Kidney (tissue), 14 donors: ENCODE results near the gene TMEM191C. TPM values are rescaled to one million over a fixed set of nuclear protein-coding genes. Genes with fewer than 3 reads are reported as not detected.
A peak's percentile ranks its signal among the peaks of the same experiment; 100 is the strongest.

Experiments
- DNase-seq, 5 donors: peaks; one replicate each; pipeline ENCODE4 v3.0.0-alpha.2; 2013 to 2020
- FAIRE-seq: peaks from 2 replicates; lab custom pipeline; 2012; peaks lifted over from hg19 to GRCh38; lab: Jason Lieb, UNC
- H3K27ac ChIP-seq, 2 donors: one replicate each; pipeline ENCODE4 v1.7.0; 2013; ENCODE audit warnings: low read depth in 2 of 2, low read length in 2 of 2, inconsistent platforms in 1 of 2
- H3K27me3 ChIP-seq: one replicate; pipeline ENCODE4 v1.7.1; 2013; ENCODE audit warnings: low read length, inconsistent platforms; ENCODE audit not compliant: control insufficient read depth, insufficient read depth
- H3K36me3 ChIP-seq, 3 donors: one replicate each; pipeline versions ENCODE4 v1.7.0 to v1.7.1; 2013; ENCODE audit warnings: low read length in 3 of 3, control low read depth in 1 of 3, inconsistent platforms in 1 of 3; ENCODE audit not compliant: insufficient read depth in 3 of 3, control insufficient read depth in 2 of 3
- H3K4me1 ChIP-seq, 3 donors: one replicate each; pipeline versions ENCODE4 v1.7.0 to v1.7.1; 2013; ENCODE audit warnings: low read length in 3 of 3, inconsistent platforms in 1 of 3, low read depth in 1 of 3; ENCODE audit not compliant: control insufficient read depth in 2 of 3, insufficient read depth in 2 of 3
- H3K4me3 ChIP-seq, 3 donors: one replicate each; pipeline versions ENCODE4 v1.7.0 to v1.8.1; 2013; ENCODE audit warnings: low read length in 3 of 3, control low read depth in 1 of 3, inconsistent platforms in 1 of 3
- H3K9ac ChIP-seq, 3 donors: one replicate each; pipeline versions ENCODE4 v1.7.0 to v1.7.1; 2013; ENCODE audit warnings: low read length in 3 of 3, control low read depth in 1 of 3, inconsistent platforms in 1 of 3
- H3K9me3 ChIP-seq, 3 donors: one replicate each; pipeline versions ENCODE4 v1.7.0 to v1.7.1; 2013; ENCODE audit warnings: low read length in 3 of 3, control low read depth in 1 of 3, inconsistent platforms in 1 of 3; ENCODE audit not compliant: control insufficient read depth in 2 of 3, insufficient read depth in 1 of 3
- intact Hi-C: fragments of 100-400 bp; cut with DNase I; formaldehyde crosslinking; loops from one replicate; pipeline ENCODE4 v1.11.1; 2022
- polyA plus RNA-seq: library from polyadenylated mRNA; stranded (reverse); fragments of 350-450 nt; fragmentation: Illumina TruSeq; extraction: RNeasy Lipid Tissue Mini Kit (QIAGEN cat#74804); gene quantifications from one replicate; pipeline ENCODE4 v1.2.3, GENCODE V29; 2014; ENCODE audit warnings: low read depth, low replicate concordance; ENCODE audit not compliant: insufficient read depth
- total RNA-seq: library from RNA; stranded (reverse); fragmentation: NEBNext Ultra II Directional; extraction: Animal tissue kit (Norgen Biotek cat#: 25700); gene quantifications from one replicate; pipeline ENCODE4 v1.2.1, GENCODE V29; 2021
- TF ChIP-seq, protein P1 (sequence below): IDR thresholded peaks from 3 replicates; pipeline ENCODE4 v1.5.1; 2012; ENCODE audit warnings: mild to moderate bottlenecking, moderate library complexity, borderline replicate concordance; ENCODE audit not compliant: insufficient read depth; ENCODE audit errors: extremely low read depth
- donor health status: control.
- donor health status: control.
- donor health status: control.
- donor health status: control.
- donor health status: control.
- donor health status: DM: yes; HTN: yes; CAD: no.
- donor health status: Normal renal cell carcinoma (clear cell type).

The TMEM191C gene
- total and polyA plus RNA-seq, 2 donors from 2014 or later, result 1.4 to 2.1 TPM

GRCh38 chr22:21445437-21446127 lies 21.6 kb upstream of the TMEM191C start:
- DNase-seq, result peak in 1 of 5 donors; percentile 73
- TF ChIP-seq, protein P1, sequence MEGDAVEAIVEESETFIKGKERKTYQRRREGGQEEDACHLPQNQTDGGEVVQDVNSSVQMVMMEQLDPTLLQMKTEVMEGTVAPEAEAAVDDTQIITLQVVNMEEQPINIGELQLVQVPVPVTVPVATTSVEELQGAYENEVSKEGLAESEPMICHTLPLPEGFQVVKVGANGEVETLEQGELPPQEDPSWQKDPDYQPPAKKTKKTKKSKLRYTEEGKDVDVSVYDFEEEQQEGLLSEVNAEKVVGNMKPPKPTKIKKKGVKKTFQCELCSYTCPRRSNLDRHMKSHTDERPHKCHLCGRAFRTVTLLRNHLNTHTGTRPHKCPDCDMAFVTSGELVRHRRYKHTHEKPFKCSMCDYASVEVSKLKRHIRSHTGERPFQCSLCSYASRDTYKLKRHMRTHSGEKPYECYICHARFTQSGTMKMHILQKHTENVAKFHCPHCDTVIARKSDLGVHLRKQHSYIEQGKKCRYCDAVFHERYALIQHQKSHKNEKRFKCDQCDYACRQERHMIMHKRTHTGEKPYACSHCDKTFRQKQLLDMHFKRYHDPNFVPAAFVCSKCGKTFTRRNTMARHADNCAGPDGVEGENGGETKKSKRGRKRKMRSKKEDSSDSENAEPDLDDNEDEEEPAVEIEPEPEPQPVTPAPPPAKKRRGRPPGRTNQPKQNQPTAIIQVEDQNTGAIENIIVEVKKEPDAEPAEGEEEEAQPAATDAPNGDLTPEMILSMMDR, result no peak

GRCh38 chr22:21446128-21446826 lies 20.9 kb upstream of the TMEM191C start:
- intact Hi-C loops, result no loop called here
- DNase-seq, result peak in 2 of 5 donors; percentile 5 to 67
- TF ChIP-seq, protein P1, result no peak

More at GRCh38 chr22:21445437-21446127, 21.6 kb upstream of the TMEM191C start:
- intact Hi-C loops, result no loop called here
- H3K27me3 ChIP-seq, result no peaks in the 10 kb centered on the region
- no peak overlapping the region for H3K27ac ChIP-seq
- H3K36me3 ChIP-seq, result peaks cover 0 to 9% (median 5%) of the 10 kb centered on the region in 3 donors
- H3K4me3 ChIP-seq, result no peak overlapping the region
- H3K9me3 ChIP-seq, result no peaks in the 10 kb centered on the region
- no peak for FAIRE-seq
- H3K9ac ChIP-seq, result no peak overlapping the region
- H3K4me1 ChIP-seq, result peaks cover 0 to 3% (median 0%) of the 10 kb centered on the region in 3 donors

GRCh38 chr22:21446827-21447690 lies 20.1 kb upstream of the TMEM191C start:
- TF ChIP-seq, protein P1, result no peak
- Histone ChIP-seq H3K36me3 (peaks cover 0 to 9% (median 5%) of the 10 kb centered on the region in 3 donors), H3K27ac (no peak overlapping the region), H3K27me3 (no peaks in the 10 kb centered on the region), H3K4me3 (no peak overlapping the region), H3K9ac (no peak overlapping the region), H3K9me3 (no peaks in the 10 kb centered on the region), H3K4me1 (peaks cover 0 to 3% (median 0%) of the 10 kb centered on the region in 3 donors)
- DNase-seq (peak in 2 of 5 donors; percentile 7 to 61), FAIRE-seq (no peak)
- intact Hi-C loops, result no loop called here

More at GRCh38 chr22:21446128-21446826, 20.9 kb upstream of the TMEM191C start:
- FAIRE-seq, result no peak
- H3K27me3 ChIP-seq, result no peaks in the 10 kb centered on the region
- H3K9me3 ChIP-seq, result no peaks in the 10 kb centered on the region
- peaks cover 0 to 3% (median 0%) of the 10 kb centered on the region in 3 donors for H3K4me1 ChIP-seq
- H3K9ac ChIP-seq, result no peak overlapping the region
- H3K36me3 ChIP-seq, result peaks cover 0 to 9% (median 5%) of the 10 kb centered on the region in 3 donors
- no peak overlapping the region for H3K27ac ChIP-seq
- H3K4me3 ChIP-seq, result no peak overlapping the region
